ENCODE data around the gene FLYWCH1. TPM values are rescaled to one million over a fixed set of nuclear protein-coding genes. Genes with fewer than 3 reads are reported as not detected.

Gene FLYWCH1
- total and polyA plus RNA-seq, 9 of the 15 experiments (the other 6 are each of a cell fraction or from before 2014, with no cell fraction given) = 0.18 to 33.6 (median 11.3) TPM

DNA sequence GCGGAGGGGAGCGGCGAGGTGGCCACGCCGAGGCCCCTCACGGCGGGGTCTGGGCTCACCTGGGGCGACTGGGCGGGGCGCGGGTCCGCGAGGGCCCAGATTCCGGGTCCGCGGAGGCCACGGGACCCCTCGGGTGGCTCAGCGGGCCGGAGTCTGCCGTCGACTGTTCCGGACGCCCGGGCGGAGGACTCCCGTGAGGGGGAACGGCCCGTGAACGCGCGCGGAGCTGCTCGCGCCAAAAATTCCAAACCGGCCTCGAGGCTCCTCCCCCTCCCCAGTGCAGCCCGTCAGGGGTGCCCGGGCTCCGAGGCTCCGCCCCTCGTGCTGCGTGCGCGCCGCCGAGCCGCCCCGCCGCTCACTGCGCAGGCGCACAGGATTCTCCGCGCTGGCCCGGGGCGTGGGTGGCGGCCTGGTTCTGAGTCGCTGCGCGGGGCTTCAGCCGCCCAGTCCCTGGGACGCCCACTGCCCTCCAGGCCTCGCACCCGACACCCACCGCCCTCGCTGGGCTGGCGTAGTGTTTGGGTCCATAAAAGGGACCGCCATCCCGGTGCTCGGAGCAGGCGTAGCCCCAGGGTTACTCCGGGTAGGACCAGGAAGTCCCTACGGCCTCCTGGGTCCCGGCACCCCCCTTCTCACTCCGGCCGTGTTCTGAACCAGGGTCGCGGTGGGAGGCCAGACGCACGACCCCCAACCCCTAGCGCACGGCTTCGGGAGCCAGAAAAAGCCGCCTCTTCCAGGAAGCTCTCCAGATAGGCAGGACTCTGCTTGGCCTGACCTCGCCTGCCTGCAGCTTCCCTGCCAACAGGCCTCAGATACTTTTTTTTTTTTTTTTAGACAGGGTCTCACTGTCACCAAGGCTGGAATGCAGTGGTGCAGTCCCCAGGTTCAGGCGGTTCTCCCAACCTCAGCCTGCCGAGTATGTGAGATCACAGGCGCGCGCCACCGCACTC is 68.8 kb downstream of the FLYWCH1 start, which contains the start of gene PKMYT1 (continued):
- no peak for TF ChIP-seq OTX1 (CRISPR knock-in tag; IDR thresholded peaks at IDR 0.05)
- TF ChIP-seq EWSR1 (IDR thresholded peaks at IDR 0.05; ENCODE audit: borderline replicate concordance, low read depth, partially characterized antibody) = no peak
- TF ChIP-seq HNRNPK (IDR thresholded peaks at IDR 0.05; ENCODE audit: low read depth, low read length, poor library complexity, severe bottlenecking) = no peak
- TF ChIP-seq HLTF (IDR thresholded peaks at IDR 0.05) = no peak
- peak; percentile 81; the same call in 1 of the 2 replicates for TF ChIP-seq ZBTB2 (IDR thresholded peaks at IDR 0.05)
- TF ChIP-seq STAT5A (IDR thresholded peaks at IDR 0.05; ENCODE audit: borderline replicate concordance, low read length) = no peak
- TF ChIP-seq HNRNPL (IDR thresholded peaks at IDR 0.05; ENCODE audit: low read depth, low read length) = 0 out of 2 replicates have a peak, but pooled peaks have one; percentile 56
- peak; percentile 83 for TF ChIP-seq FUS (optimal IDR thresholded peaks at IDR 0.05; ENCODE audit: low read depth, low read length)
- TF ChIP-seq TBP (optimal IDR thresholded peaks at IDR 0.05; ENCODE audit: low read depth, low read length) = peak; percentile 79
- TF ChIP-seq NRF1 (conservative IDR thresholded peaks at IDR 0.05 in 1 of 2, IDR thresholded peaks at IDR 0.05 in 1 of 2) = peak; percentile 98
- TF ChIP-seq, protein P1, sequence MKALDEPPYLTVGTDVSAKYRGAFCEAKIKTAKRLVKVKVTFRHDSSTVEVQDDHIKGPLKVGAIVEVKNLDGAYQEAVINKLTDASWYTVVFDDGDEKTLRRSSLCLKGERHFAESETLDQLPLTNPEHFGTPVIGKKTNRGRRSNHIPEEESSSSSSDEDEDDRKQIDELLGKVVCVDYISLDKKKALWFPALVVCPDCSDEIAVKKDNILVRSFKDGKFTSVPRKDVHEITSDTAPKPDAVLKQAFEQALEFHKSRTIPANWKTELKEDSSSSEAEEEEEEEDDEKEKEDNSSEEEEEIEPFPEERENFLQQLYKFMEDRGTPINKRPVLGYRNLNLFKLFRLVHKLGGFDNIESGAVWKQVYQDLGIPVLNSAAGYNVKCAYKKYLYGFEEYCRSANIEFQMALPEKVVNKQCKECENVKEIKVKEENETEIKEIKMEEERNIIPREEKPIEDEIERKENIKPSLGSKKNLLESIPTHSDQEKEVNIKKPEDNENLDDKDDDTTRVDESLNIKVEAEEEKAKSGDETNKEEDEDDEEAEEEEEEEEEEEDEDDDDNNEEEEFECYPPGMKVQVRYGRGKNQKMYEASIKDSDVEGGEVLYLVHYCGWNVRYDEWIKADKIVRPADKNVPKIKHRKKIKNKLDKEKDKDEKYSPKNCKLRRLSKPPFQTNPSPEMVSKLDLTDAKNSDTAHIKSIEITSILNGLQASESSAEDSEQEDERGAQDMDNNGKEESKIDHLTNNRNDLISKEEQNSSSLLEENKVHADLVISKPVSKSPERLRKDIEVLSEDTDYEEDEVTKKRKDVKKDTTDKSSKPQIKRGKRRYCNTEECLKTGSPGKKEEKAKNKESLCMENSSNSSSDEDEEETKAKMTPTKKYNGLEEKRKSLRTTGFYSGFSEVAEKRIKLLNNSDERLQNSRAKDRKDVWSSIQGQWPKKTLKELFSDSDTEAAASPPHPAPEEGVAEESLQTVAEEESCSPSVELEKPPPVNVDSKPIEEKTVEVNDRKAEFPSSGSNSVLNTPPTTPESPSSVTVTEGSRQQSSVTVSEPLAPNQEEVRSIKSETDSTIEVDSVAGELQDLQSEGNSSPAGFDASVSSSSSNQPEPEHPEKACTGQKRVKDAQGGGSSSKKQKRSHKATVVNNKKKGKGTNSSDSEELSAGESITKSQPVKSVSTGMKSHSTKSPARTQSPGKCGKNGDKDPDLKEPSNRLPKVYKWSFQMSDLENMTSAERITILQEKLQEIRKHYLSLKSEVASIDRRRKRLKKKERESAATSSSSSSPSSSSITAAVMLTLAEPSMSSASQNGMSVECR (CRISPR knock-in tag; IDR thresholded peaks at IDR 0.05) = peak; percentile 85
- peak; percentile 75 for TF ChIP-seq KDM5B (IDR thresholded peaks at IDR 0.05; ENCODE audit: insufficient replicate concordance, low read depth, low read length)
- TF ChIP-seq SNRNP70 (optimal IDR thresholded peaks at IDR 0.05; ENCODE audit: low read depth, low read length) = no peak
- no peak for TF ChIP-seq ETV1 (tag; conservative IDR thresholded peaks at IDR 0.05; ENCODE audit: low read depth)
- no peak for TF ChIP-seq KLF16 (IDR thresholded peaks at IDR 0.05)
- no peak for TF ChIP-seq FOXA1 (IDR thresholded peaks at IDR 0.05; ENCODE audit: borderline replicate concordance)
- TF ChIP-seq SIN3B (IDR thresholded peaks at IDR 0.05; ENCODE audit: low read depth) = peak; percentile 35
- TF ChIP-seq TARDBP (IDR thresholded peaks at IDR 0.05) = peak; percentile 55; the same call in 1 of the 2 replicates
- TF ChIP-seq ZC3H11A (IDR thresholded peaks at IDR 0.05; ENCODE audit: low read depth, low read length) = no peak
- no peak for TF ChIP-seq HCFC1 (IDR thresholded peaks at IDR 0.05; ENCODE audit: low read depth, low read length)
- TF ChIP-seq MEF2D (tag; conservative IDR thresholded peaks at IDR 0.05; ENCODE audit: low read depth) = no peak; the same call in 1 of the 2 replicates
- peak; percentile 97 for TF ChIP-seq ZFX (CRISPR knock-in tag; IDR thresholded peaks at IDR 0.05)
- TF ChIP-seq NR2C1 (IDR thresholded peaks at IDR 0.05) = no peak
- TF ChIP-seq NR2C1 (tag; IDR thresholded peaks at IDR 0.05) = no peak

Data from K562 (cell line).